Measurements from ENCODE around the gene TTC33. TPM values are rescaled to one million over a fixed set of nuclear protein-coding genes. Genes with fewer than 3 reads are reported as not detected.
"Not testable (repeated sequence)": the region's sequence is repeated elsewhere in the genome, so short reads cannot be mapped to it uniquely, and the experiment has no call there.

TTC33 gene
- total RNA-seq, 1 donor from 2014 or later: 19.3 TPM

DNA sequence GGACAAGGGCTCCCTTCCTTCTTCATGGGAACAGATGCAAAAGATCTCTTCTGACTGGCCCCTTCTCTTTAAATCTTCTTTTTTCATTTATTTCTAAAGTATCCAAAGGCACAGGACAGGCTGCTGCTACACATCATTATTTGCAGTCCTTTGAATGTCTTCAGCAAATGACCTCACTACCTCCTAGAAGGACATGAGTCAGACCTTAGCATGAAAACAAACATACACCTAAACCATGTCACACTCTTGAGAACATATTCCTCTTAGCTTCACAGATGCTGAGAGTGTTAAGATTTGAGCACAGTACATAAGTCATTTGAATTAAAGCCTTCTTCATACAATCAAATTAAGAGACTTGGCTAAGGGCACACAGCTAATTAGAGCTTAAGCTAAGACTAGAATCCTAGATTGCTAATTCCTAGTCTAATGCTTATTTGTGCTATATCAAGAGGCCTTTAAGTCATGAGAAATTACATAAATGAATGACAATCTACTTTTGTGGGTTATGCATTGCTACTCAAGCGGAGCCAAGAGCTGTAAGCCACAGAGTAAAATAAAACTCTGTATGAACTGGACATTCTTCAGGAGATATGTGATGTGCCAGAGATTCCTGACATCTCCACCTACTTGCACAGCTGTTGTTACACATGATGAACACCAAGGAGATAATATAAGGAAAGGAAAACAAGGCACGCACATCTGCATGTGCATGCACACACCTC, 185.2 kb downstream of the TTC33 start:
- peak; percentile 49 for ATAC-seq
- DNase-seq (ENCODE audit: missing footprints): no peak
- intact Hi-C loops (cut with DNase I): loop anchor here (5.0 kb wide), 1 partner anchor 112 kb away; no protein-coding TSS in a partner anchor

GRCh38 chr5:40569546-40570270, 186.1 kb downstream of the TTC33 start:
- intact Hi-C loops (cut with DNase I): loop anchor here (5.0 kb wide), 1 partner anchor 113 kb away; no protein-coding TSS in a partner anchor
- no peak for DNase-seq (ENCODE audit: missing footprints)
- no peak for ATAC-seq

DNA sequence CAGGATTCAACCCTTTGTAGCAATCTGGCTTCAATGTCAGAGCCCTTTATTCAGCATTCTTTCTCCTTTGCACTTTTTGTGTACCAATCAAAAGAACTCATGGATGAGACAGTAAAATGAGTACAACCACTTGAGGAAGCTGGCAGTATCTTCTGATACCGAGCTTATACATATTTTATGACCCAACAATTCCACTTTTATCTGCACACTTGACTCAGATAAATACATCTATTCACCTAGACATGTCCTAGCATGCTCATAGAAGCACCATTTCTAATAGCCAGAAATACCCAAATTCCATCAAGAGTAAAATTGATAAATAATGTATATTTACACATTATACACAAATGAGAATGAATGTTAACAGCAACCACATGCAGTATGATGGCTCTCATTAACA, 187.2 kb downstream of the TTC33 start:
- ATAC-seq (no peak), DNase-seq (ENCODE audit: missing footprints) (no peak)
- intact Hi-C loops (cut with DNase I): no loop called here

GRCh38 chr5:40563173-40563572, 192.6 kb downstream of the TTC33 start:
- intact Hi-C loops (cut with DNase I); ATAC-seq; DNase-seq (ENCODE audit: missing footprints): not testable (repeated sequence)

DNA sequence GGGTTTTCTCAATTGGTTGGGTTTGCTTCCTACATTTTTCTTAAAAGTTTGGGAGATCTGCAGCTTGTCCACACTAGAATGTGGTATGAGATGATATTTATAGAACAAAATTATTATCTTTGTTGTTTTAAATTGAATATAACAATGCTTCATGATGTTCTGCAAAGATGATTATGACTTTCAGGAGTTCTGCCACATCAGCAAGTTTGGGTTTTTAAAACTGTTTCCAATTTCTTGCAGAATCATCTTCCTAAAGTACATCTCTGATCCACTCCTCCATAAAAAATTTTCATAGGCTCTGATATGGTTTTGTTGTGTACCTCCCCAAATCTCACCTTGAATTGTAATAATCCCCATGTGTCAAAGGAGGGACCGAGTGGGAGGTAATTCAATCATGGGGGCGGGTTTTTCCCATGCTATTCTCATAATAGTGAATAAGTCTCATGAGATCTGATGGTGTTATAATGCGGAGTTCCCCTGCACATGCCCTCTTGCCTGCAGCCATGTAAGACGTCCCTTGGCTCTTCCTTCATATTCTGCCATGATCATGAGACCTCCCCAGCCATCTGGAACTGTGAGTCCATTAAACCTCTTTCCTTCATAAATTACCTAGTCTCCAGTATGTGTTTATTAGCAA, 195.2 kb downstream of the TTC33 start:
- DNase-seq (ENCODE audit: missing footprints) (no peak), ATAC-seq (no peak)
- intact Hi-C loops (cut with DNase I): no loop called here

DNA sequence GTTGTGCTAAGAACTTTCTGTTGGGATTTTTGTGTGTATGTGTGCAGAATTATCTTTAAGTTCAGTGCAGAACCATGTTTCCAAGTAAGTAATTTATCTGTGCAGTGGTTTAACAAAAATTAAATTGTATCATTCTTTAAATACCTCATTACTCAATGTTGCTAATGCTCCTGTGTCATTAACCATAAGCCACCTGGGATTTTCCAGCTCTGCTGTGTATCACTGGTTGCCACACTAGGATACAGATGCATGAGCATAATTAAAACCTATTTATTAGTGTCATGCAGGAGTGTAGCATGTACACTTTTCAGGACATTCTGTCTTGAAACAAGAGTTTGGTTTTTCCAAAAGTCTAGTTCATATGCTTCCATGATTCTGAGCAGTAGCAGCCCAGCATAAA, 196.5 kb downstream of the TTC33 start:
- ATAC-seq: no peak
- intact Hi-C loops (cut with DNase I): no loop called here

GRCh38 chr5:40557501-40557900, 198.3 kb downstream of the TTC33 start:
- intact Hi-C loops (cut with DNase I): no loop called here
- ATAC-seq: no peak

More for the DNA sequence above, 196.5 kb downstream of the TTC33 start:
- DNase-seq (ENCODE audit: missing footprints): no peak

DNA sequence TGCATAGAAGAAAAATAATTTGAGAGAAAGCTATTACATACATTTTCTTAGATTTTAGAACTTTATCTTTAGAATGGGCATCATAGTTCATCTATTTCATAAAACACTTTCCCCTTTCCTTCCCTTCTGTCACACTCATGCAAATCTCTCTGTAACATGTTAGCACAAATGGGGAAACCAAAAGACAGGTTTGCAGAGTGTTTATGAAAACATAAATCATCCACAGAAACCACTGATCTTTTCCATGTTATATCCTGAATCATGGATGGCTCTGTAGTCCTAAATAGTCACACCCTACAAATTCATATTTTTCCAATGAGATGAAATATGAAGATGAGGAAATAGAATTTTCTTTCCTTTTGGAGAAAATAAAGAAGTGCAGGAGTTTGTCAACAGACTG, 198.9 kb downstream of the TTC33 start:
- intact Hi-C loops (cut with DNase I): no loop called here
- no peak for DNase-seq (ENCODE audit: missing footprints)
- ATAC-seq: no peak

More at GRCh38 chr5:40557501-40557900, 198.3 kb downstream of the TTC33 start:
- no peak for DNase-seq (ENCODE audit: missing footprints)

GRCh38 chr5:40555886-40556285, 199.9 kb downstream of the TTC33 start:
- DNase-seq (ENCODE audit: missing footprints) (no peak), ATAC-seq (no peak)
- intact Hi-C loops (cut with DNase I): no loop called here

DNA sequence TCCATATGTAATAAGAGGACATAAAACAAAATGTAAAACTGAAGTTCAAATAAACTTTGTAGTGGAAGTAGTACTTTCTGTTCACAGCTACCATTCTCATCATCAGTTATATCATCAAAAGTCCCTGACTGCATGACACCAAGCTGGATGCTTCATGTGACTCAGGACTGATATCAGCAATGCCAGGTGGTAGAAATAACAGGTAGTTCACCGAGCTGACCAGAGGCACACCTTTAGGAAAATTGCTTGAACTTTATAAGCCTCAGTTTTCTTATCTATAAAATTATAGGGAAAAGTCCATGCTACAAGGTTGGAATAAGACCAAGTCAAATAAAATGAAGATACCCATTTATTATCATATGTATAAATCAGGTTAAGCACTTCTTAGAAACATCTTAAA, 200.9 kb downstream of the TTC33 start:
- ATAC-seq: no peak
- DNase-seq (ENCODE audit: missing footprints): no peak
- intact Hi-C loops (cut with DNase I): no loop called here

DNA sequence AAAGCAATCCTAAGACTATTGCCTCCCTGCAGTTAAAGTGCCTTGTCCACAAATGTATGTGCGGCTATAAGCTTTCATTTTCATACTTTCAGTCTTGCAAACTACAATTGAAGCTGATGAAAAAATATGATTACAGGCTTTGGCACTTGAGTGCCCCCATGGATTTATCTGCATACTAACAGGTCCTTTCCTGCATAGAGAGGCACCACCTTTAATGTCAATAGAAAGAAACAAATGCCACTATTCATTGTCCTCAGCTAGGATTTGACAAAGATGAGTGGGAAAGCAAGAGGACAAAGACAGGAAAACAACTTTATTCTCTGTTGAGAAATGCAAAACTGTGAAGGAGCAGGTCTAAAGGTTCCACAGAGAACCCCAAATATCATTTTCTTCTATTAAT, 201.7 kb downstream of the TTC33 start:
- DNase-seq (ENCODE audit: missing footprints) (no peak), ATAC-seq (no peak)
- intact Hi-C loops (cut with DNase I): no loop called here

- intact Hi-C loops (cut with DNase I): no loop called here
- ATAC-seq (no peak), DNase-seq (ENCODE audit: missing footprints) (no peak)
Observed at GRCh38 chr5:40552981-40553380, 202.8 kb downstream of the TTC33 start.

GRCh38 chr5:40551496-40552491, 204.0 kb downstream of the TTC33 start:
- no peak for DNase-seq (ENCODE audit: missing footprints)
- intact Hi-C loops (cut with DNase I): no loop called here
- no peak for ATAC-seq

DNA sequence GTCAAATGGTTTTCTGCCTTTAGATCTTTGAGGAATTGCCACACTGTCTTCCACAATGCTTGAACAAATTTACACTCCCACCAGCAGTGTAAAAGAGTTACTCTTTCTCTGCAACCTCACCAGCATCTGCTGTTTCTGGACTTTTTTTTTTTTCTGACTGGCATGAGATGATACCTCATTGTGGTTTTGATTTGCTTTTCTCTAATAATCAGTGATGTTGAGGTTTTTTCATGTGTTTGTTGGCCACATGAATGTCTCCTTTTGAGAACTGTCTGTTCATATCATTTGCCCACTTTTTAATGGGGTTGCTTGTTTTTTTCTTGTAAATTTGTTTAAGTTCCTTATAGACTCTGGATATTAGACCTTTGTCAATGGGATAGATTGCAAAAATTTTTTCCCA, 205.3 kb downstream of the TTC33 start:
- no peak for ATAC-seq
- DNase-seq (ENCODE audit: missing footprints): no peak
- intact Hi-C loops (cut with DNase I): no loop called here

DNA sequence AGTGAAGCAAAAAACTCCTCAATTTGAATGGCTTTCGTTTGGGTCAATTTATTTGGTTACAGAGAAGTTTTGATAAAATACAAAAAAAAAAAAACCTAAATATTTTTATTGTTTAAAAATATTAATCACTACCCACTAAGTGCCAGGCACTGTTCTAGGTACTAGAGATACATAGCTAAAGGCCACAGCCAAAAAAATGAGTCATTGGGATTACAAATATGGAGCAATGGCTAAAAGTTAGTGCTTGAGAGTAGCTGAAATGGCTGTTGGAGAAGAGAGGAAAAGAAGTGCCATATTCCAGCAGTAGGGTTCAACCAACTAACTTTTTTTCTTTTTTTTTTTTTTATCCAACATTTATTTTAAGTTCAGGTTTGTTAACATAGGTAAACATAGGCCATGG, 206.1 kb downstream of the TTC33 start:
- intact Hi-C loops (cut with DNase I): no loop called here
- DNase-seq (ENCODE audit: missing footprints): no peak
- ATAC-seq: no peak

DNA sequence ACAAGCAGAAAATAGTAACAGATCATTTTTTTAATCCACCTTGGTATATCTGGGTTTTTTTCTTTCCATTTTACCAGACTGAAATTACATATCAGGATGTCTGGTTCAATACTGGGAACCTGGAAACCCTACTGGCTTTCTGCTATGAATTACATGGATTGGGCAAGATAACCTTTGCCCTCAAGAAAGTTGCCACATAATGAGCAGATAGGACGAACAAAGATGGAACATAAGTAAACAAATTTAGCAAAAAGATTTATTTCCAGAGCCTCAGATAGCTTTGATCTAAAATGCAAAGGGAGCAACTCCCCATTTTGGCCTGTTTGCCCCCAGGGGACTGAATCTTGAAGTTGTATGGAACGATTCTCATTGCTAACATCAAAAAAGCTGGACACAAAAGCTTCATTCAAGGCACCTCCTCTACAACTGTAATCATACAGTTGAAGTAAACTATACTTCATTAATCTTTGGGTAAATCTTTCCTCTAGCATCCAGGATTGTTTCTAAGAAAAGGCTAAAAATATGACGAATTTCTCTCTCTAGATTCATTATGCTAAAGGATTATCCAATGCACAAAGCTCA, 207.7 kb downstream of the TTC33 start:
- no peak for DNase-seq (ENCODE audit: missing footprints)
- no peak for ATAC-seq
- intact Hi-C loops (cut with DNase I): no loop called here

DNA sequence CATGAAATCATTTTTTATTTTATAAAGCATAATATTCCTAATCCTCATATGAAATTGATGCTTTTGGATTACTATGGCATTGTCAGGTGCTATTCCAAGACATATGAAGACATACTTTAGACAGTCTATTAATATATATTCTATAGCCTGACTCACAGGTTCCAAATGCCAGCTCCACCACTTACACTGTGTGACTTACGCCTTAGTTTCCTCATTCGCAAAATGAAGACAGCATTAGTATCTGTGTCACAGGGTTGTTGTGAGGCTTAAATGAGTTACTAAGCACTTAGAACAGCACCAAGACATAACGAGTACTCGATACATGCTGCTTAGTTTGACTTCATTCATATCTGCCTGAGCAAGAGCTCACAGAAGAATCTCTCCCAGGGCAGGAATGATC, 208.2 kb downstream of the TTC33 start:
- no peak for DNase-seq (ENCODE audit: missing footprints)
- intact Hi-C loops (cut with DNase I): no loop called here
- ATAC-seq: no peak

DNA sequence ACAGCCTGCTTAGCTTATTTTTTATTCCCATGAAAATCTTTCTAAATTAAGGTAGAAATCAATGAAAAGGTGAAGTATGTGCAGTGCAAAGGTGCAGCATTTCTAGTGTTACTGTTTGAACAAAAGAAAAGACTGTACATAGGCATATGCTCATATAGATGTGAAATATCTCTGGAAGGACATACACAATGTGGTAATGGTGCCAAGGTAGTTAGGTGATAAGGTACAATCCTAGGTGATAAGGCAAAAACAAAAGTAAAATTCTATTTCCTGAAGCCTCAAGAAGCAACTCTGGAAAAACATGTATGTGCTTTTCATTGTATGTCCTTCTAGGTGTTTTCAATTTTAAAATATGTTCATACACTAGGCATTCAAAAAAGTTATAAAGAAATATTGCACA, 215.5 kb downstream of the TTC33 start:
- DNase-seq (ENCODE audit: missing footprints) (no peak), ATAC-seq (no peak)
- intact Hi-C loops (cut with DNase I): no loop called here
